ENCODE results near the gene CRYBA4. TPM values are rescaled to one million over a fixed set of nuclear protein-coding genes. Genes with fewer than 3 reads are reported as not detected.

Gene CRYBA4
- total RNA-seq, 1 donor = not detected

DNA sequence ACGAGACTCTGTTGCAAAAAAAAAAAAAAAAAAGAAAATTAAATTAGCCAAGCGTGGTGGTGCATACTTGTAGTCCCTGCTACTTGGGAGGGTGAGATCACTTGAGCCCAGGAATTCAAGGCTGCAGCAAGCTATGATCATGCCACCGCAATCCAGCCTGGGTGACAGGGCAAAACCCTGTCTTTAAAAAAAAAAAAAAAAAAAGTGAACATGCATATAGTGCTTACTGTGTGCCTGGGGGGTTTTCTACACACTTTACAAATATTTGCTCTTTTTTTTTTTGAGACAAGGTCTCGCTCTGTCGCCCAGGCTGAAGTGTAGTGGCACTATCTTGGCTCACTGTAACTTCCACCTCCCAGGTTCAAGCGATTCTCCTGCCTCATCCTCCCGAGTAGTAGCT is 44.7 kb upstream of the CRYBA4 start:
- TF ChIP-seq, protein P1, sequence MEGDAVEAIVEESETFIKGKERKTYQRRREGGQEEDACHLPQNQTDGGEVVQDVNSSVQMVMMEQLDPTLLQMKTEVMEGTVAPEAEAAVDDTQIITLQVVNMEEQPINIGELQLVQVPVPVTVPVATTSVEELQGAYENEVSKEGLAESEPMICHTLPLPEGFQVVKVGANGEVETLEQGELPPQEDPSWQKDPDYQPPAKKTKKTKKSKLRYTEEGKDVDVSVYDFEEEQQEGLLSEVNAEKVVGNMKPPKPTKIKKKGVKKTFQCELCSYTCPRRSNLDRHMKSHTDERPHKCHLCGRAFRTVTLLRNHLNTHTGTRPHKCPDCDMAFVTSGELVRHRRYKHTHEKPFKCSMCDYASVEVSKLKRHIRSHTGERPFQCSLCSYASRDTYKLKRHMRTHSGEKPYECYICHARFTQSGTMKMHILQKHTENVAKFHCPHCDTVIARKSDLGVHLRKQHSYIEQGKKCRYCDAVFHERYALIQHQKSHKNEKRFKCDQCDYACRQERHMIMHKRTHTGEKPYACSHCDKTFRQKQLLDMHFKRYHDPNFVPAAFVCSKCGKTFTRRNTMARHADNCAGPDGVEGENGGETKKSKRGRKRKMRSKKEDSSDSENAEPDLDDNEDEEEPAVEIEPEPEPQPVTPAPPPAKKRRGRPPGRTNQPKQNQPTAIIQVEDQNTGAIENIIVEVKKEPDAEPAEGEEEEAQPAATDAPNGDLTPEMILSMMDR (IDR thresholded peaks at IDR 0.05; ENCODE audit: extremely low read depth, low read depth, low read length) = no peak
- Histone ChIP-seq H3K9me3 (ENCODE audit: low read depth, low read length) (no peaks in the 10 kb centered on the region), H3K4me3 (ENCODE audit: insufficient read depth, low read length) (no peak overlapping the region), H2AFZ (ENCODE audit: low read length) (no peak overlapping the region), H3K27ac (ENCODE audit: low read depth, low read length) (no peak overlapping the region), H3K79me2 (ENCODE audit: insufficient read depth, low read length) (peaks cover 93% of the 10 kb centered on the region), H4K20me1 (ENCODE audit: insufficient read depth, low read length) (peaks cover 78% of the 10 kb centered on the region), H3K4me1 (ENCODE audit: insufficient read depth, low read length) (no peaks in the 10 kb centered on the region), H3K36me3 (ENCODE audit: insufficient read depth, low read length) (peaks cover 35% of the 10 kb centered on the region), H3K27me3 (ENCODE audit: insufficient read depth, low read length) (no peaks in the 10 kb centered on the region), H3K4me2 (ENCODE audit: insufficient read depth, low read length) (no peak overlapping the region)
- DNase-seq (ENCODE audit: insufficient read length, low spot score, missing footprints) = no peak

DNA sequence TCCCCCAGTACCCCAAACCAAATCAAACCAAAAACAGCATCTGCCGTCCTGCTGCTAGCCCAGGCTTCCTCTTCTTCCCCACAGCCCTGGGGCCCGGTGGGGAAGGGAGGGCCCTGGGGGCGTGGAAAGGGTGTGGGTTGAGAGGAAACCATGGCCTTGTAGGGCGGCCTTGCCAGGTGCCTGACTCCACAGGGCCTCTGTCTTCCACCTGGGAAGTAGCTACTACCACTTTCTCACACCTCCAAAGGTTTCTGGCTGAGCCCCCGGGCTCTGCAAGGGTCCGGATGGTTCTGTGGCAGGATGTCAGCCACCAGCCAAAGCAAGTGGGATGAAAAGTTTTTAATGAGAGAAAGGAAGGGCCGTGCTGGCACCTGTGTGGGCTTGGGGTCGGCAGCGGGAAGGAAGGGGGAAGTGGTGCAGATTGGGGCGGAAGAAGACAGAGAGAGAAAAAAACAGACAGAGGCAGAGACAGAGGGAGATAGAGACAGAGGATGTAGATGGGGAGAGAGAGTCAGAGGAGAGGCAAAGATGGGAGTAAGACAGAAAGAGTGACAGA is 42.4 kb upstream of the CRYBA4 start:
- Histone ChIP-seq H4K20me1 (ENCODE audit: insufficient read depth, low read length) (peaks cover 71% of the 10 kb centered on the region), H3K79me2 (ENCODE audit: insufficient read depth, low read length) (peaks cover 90% of the 10 kb centered on the region)
- TF ChIP-seq, protein P1 (IDR thresholded peaks at IDR 0.05; ENCODE audit: extremely low read depth, low read depth, low read length) = no peak

DNA sequence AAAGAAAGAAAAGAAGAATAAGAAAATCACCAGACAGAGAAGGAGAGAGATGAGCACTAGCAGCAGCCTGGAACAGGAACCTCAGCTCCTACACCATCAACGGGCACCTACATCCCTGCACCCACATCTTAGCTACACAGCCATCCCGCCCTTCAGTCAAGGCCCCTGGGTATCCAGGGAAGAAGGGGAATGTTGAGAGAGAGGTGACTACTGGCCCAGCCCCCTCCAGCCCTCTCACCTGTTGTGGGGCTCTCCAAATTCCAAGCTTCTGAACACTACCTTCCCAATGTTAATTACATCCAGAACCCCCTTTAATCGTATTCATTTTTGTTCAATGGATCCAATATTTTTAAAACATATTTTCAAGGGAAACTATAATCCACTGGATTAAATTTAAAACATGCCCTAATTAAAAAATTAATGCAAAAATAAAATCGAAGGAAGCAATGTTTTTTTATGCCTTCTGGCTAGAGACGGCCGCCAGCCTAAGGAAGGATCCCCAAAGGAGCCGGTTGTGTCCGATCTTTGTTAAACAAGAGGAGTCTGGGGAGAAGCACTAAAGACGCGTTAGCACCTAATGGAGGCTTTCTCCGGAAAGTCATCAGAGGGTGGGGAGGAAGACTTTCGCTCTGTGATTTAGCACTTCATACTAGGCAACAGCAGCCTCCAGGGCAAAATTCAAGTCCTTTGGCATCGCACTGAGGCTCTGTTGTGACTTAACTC is 41.4 kb upstream of the CRYBA4 start:
- Histone ChIP-seq H3K79me2 (ENCODE audit: insufficient read depth, low read length) (peaks cover 90% of the 10 kb centered on the region), H4K20me1 (ENCODE audit: insufficient read depth, low read length) (peaks cover 69% of the 10 kb centered on the region)

More for the DNA sequence above, 42.4 kb upstream of the CRYBA4 start:
- Histone ChIP-seq H3K9me3 (ENCODE audit: low read depth, low read length) (no peaks in the 10 kb centered on the region), H3K4me1 (ENCODE audit: insufficient read depth, low read length) (peaks cover 7% of the 10 kb centered on the region), H3K36me3 (ENCODE audit: insufficient read depth, low read length) (peaks cover 34% of the 10 kb centered on the region), H3K27me3 (ENCODE audit: insufficient read depth, low read length) (no peaks in the 10 kb centered on the region), H2AFZ (ENCODE audit: low read length) (no peak overlapping the region), H3K27ac (ENCODE audit: low read depth, low read length) (no peak overlapping the region), H3K4me3 (ENCODE audit: insufficient read depth, low read length) (no peak overlapping the region), H3K4me2 (ENCODE audit: insufficient read depth, low read length) (no peak overlapping the region)
- no peak for DNase-seq (ENCODE audit: insufficient read length, low spot score, missing footprints)

DNA sequence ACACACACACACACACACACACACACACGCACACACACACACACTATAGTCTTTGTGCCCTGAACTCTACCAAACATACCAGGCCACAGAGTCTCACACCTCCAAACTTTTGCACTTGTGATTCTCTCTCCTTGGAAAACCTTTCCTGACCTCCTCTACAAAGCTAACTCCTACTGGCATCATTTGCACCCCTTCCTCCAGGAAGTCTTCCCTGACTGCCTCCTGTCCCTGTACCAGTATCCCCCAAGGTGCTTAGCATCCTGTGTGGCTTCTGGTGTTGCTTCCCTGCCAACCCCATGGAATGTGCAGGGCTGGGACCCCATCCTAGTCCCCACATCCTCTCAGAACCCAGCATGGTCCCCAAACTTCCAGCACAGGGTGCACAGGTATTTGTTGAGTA is 40.7 kb upstream of the CRYBA4 start:
- H3K27ac ChIP-seq (ENCODE audit: low read depth, low read length) = no peak overlapping the region
- no peak overlapping the region for H3K4me3 ChIP-seq (ENCODE audit: insufficient read depth, low read length)
- TF ChIP-seq, protein P1 (IDR thresholded peaks at IDR 0.05; ENCODE audit: extremely low read depth, low read depth, low read length) = no peak
- no peaks in the 10 kb centered on the region for H3K9me3 ChIP-seq (ENCODE audit: low read depth, low read length)
- peaks cover 90% of the 10 kb centered on the region for H3K79me2 ChIP-seq (ENCODE audit: insufficient read depth, low read length)
- H3K4me1 ChIP-seq (ENCODE audit: insufficient read depth, low read length) = peaks cover 20% of the 10 kb centered on the region
- H4K20me1 ChIP-seq (ENCODE audit: insufficient read depth, low read length) = peaks cover 69% of the 10 kb centered on the region
- H3K27me3 ChIP-seq (ENCODE audit: insufficient read depth, low read length) = no peaks in the 10 kb centered on the region
- H2AFZ ChIP-seq (ENCODE audit: low read length) = no peak overlapping the region
- no peak overlapping the region for H3K4me2 ChIP-seq (ENCODE audit: insufficient read depth, low read length)
- no peak for DNase-seq (ENCODE audit: insufficient read length, low spot score, missing footprints)
- peaks cover 31% of the 10 kb centered on the region for H3K36me3 ChIP-seq (ENCODE audit: insufficient read depth, low read length)

More for the DNA sequence above, 41.4 kb upstream of the CRYBA4 start:
- Histone ChIP-seq H3K4me3 (ENCODE audit: insufficient read depth, low read length) (no peak overlapping the region), H3K4me2 (ENCODE audit: insufficient read depth, low read length) (no peak overlapping the region), H3K27ac (ENCODE audit: low read depth, low read length) (no peak overlapping the region), H3K27me3 (ENCODE audit: insufficient read depth, low read length) (no peaks in the 10 kb centered on the region), H2AFZ (ENCODE audit: low read length) (no peak overlapping the region), H3K9me3 (ENCODE audit: low read depth, low read length) (no peaks in the 10 kb centered on the region), H3K4me1 (ENCODE audit: insufficient read depth, low read length) (peaks cover 17% of the 10 kb centered on the region), H3K36me3 (ENCODE audit: insufficient read depth, low read length) (peaks cover 32% of the 10 kb centered on the region)
- TF ChIP-seq, protein P1 (IDR thresholded peaks at IDR 0.05; ENCODE audit: extremely low read depth, low read depth, low read length) = no peak
- DNase-seq (ENCODE audit: insufficient read length, low spot score, missing footprints) = no peak
